Measurements from ENCODE around the gene NPC1.

Gene NPC1

GRCh38 chr18:23631312-23631711 lies 45.0 kb upstream of the NPC1 start:
- no peak for TF ChIP-seq CTCF (conservative IDR thresholded peaks at IDR 0.05; ENCODE audit: low read length)
- DNase-seq (ENCODE audit: low read depth), result no peak
- H3K4me3 ChIP-seq (ENCODE audit: low read length), result no peak overlapping the region

DNA sequence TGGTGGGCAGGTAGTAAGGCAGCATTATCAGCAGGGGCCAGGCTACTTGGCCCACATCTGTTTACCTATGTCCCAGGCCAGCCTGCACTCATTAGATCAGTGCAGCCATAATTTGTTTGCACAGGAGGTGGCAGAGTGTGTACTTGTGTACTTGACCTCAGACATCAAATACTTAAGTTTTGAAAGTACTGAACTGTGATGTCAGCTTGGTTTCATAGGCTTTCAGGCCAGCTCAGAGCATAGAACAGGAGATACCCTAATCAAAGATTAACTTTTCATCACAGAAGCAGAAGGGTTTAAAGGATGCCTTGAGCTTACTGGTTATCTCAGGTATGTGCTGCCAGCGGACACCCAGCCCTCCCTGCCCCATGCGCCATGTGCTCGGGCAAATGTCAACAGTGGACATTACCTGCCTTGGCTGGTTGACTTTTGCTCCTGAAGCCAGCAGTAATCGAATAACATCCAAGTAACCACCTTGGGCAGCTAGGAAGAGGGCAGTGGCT lies 43.2 kb upstream of the NPC1 start:
- no peak for TF ChIP-seq CTCF (conservative IDR thresholded peaks at IDR 0.05; ENCODE audit: low read length)
- no peak overlapping the region for H3K4me3 ChIP-seq (ENCODE audit: low read length)
- no peak for DNase-seq (ENCODE audit: low read depth)

DNA sequence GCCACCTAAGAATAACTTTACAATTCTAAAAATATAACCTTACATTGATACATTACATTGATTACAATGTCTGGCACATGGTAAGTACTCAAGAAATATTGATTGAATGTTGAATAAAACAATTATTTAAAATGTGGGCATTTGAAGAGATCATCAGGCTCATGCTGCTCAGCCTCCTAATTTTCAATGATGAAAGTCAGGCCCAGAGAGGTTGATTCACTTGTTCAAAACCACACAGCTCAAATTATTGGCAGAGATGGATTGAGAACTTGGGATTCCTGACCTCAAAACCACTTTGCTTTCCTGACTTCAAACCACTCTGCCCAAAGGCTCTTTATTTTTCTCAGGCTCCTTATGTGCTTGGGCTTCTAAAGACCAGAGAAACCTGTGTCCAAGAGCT lies 41.7 kb upstream of the NPC1 start:
- H3K4me3 ChIP-seq (ENCODE audit: low read length), result no peak overlapping the region
- no peak for DNase-seq (ENCODE audit: low read depth)
- TF ChIP-seq CTCF (conservative IDR thresholded peaks at IDR 0.05; ENCODE audit: low read length), result no peak

- DNase-seq (ENCODE audit: low read depth), result peak; percentile 29
- H3K4me3 ChIP-seq (ENCODE audit: low read length), result no peak overlapping the region
- no peak for TF ChIP-seq CTCF (conservative IDR thresholded peaks at IDR 0.05; ENCODE audit: low read length)
Measured at GRCh38 chr18:23627321-23627720, 41.0 kb upstream of the NPC1 start.

GRCh38 chr18:23626451-23627279 lies 40.4 kb upstream of the NPC1 start:
- TF ChIP-seq CTCF (conservative IDR thresholded peaks at IDR 0.05; ENCODE audit: low read length), result no peak
- DNase-seq (ENCODE audit: low read depth), result no peak
- no peak overlapping the region for H3K4me3 ChIP-seq (ENCODE audit: low read length)

GRCh38 chr18:23623040-23623439 lies 36.7 kb upstream of the NPC1 start:
- H3K4me3 ChIP-seq (ENCODE audit: low read length), result no peak overlapping the region
- no peak for DNase-seq (ENCODE audit: low read depth)
- TF ChIP-seq CTCF (conservative IDR thresholded peaks at IDR 0.05; ENCODE audit: low read length), result no peak

- TF ChIP-seq CTCF (conservative IDR thresholded peaks at IDR 0.05; ENCODE audit: low read length), result no peak
- H3K4me3 ChIP-seq (ENCODE audit: low read length), result peak overlapping the region; percentile 56
- DNase-seq (ENCODE audit: low read depth), result peak; percentile 23
Measured at GRCh38 chr18:23619388-23619881, 33.1 kb upstream of the NPC1 start.
